MM.1S (cell line): ENCODE measurements around the gene TMEM186.

Experiments used
- DNase-seq: peaks from one replicate; pipeline ENCODE4 v3.0.0-alpha.2; 2015
- H2AFZ ChIP-seq: fragments of 300-600 bp; sonication (generic); 2 replicates; pipeline ENCODE4 v1.6.0; 2016; ENCODE audit warnings: antibody characterized with exemption, low read length
- H3F3A ChIP-seq: fragments of 300-600 bp; sonication (generic); 2 replicates; pipeline ENCODE4 v1.6.1; 2016; ENCODE audit warnings: mild to moderate bottlenecking, antibody characterized with exemption, low read length, moderate library complexity, mixed read lengths; ENCODE audit not compliant: insufficient read depth
- H3K27ac ChIP-seq: fragments of 300-600 bp; sonication (generic); 2 replicates; pipeline ENCODE4 v1.5.1; 2016; ENCODE audit warnings: mild to moderate bottlenecking, low read length
- H3K27me3 ChIP-seq: fragments of 300-600 bp; sonication (generic); replicated peaks from 2 replicates; pipeline ENCODE4 v1.6.0; 2016; ENCODE audit warnings: low read length; ENCODE audit not compliant: insufficient read depth
- H3K36me3 ChIP-seq: fragments of 300-600 bp; sonication (generic); replicated peaks from 2 replicates; pipeline ENCODE4 v1.6.1; 2016; ENCODE audit warnings: mild to moderate bottlenecking, low read length, mixed read lengths; ENCODE audit not compliant: insufficient read depth
- H3K4me1 ChIP-seq: fragments of 300-600 bp; sonication (generic); 2 replicates; pipeline ENCODE4 v1.6.1; 2016; ENCODE audit warnings: low read length, mixed read lengths
- H3K4me2 ChIP-seq: fragments of 300-600 bp; sonication (generic); 2 replicates; pipeline ENCODE4 v1.6.0; 2016; ENCODE audit warnings: low read depth, low read length
- H3K4me3 ChIP-seq: fragments of 300-600 bp; sonication (generic); 2 replicates; pipeline ENCODE4 v1.5.1; 2016; ENCODE audit warnings: low read length, mixed read lengths
- H3K79me2 ChIP-seq: fragments of 300-600 bp; sonication (generic); 2 replicates; pipeline ENCODE4 v1.6.1; 2016; ENCODE audit warnings: mixed run types, low read length, mixed read lengths
- H3K9ac ChIP-seq: fragments of 300-600 bp; sonication (generic); 2 replicates; pipeline ENCODE4 v1.6.1; 2016; ENCODE audit warnings: low read length, mixed read lengths
- H3K9me2 ChIP-seq: fragments of 300-600 bp; sonication (generic); replicated peaks from 2 replicates; pipeline ENCODE4 v1.6.1; 2016; ENCODE audit warnings: mild to moderate bottlenecking, low read length, mixed read lengths; ENCODE audit not compliant: insufficient read depth
- H3K9me3 ChIP-seq: fragments of 300-600 bp; sonication (generic); replicated peaks from 2 replicates; pipeline ENCODE4 v1.6.1; 2016; ENCODE audit warnings: mild to moderate bottlenecking, low read length, mixed read lengths; ENCODE audit not compliant: insufficient read depth
- H4K20me1 ChIP-seq: fragments of 300-600 bp; sonication (generic); 2 replicates; pipeline ENCODE4 v1.6.1; 2016; ENCODE audit warnings: mild to moderate bottlenecking, low read length, moderate library complexity, mixed read lengths; ENCODE audit not compliant: insufficient read depth
- CTCF ChIP-seq: fragments of 300-600 bp; sonication (generic); IDR thresholded peaks from 2 replicates; pipeline ENCODE4 v1.5.1; 2016; ENCODE audit warnings: antibody characterized with exemption, low read length, mixed read lengths
- EZH2 ChIP-seq: fragments of 300-600 bp; sonication (generic); optimal IDR thresholded peaks from 2 replicates; pipeline ENCODE3; 2017; ENCODE audit warnings: low read depth, mild to moderate bottlenecking, antibody characterized with exemption, low read length, mixed read lengths
- EZH2phosphoT487 ChIP-seq: fragments of 300-600 bp; sonication (generic); IDR thresholded peaks from 2 replicates; pipeline ENCODE4 v1.6.1; 2018; ENCODE audit warnings: antibody characterized with exemption, low read length

TMEM186 gene

GRCh38 chr16:8832717-8833105 is 35.3 kb upstream of the TMEM186 start:
- no peaks in the 10 kb centered on the region for H3K4me1 ChIP-seq
- no peak for DNase-seq
- H3K9me3 ChIP-seq: no peaks in the 10 kb centered on the region
- H3K9me2 ChIP-seq: no peaks in the 10 kb centered on the region
- H3F3A ChIP-seq: no peaks in the 10 kb centered on the region
- no peak overlapping the region for H3K27ac ChIP-seq
- peaks cover 56% of the 10 kb centered on the region for H3K79me2 ChIP-seq
- no peak overlapping the region for H2AFZ ChIP-seq
- no peak overlapping the region for H3K9ac ChIP-seq
- no peaks in the 10 kb centered on the region for H3K27me3 ChIP-seq
- peaks cover 12% of the 10 kb centered on the region; the same call in 1 of the 2 replicates for H3K36me3 ChIP-seq
- no peak overlapping the region for H3K4me2 ChIP-seq
- H4K20me1 ChIP-seq: no peaks in the 10 kb centered on the region
- no peak for TF ChIP-seq EZH2phosphoT487
- H3K4me3 ChIP-seq: no peak overlapping the region

DNA sequence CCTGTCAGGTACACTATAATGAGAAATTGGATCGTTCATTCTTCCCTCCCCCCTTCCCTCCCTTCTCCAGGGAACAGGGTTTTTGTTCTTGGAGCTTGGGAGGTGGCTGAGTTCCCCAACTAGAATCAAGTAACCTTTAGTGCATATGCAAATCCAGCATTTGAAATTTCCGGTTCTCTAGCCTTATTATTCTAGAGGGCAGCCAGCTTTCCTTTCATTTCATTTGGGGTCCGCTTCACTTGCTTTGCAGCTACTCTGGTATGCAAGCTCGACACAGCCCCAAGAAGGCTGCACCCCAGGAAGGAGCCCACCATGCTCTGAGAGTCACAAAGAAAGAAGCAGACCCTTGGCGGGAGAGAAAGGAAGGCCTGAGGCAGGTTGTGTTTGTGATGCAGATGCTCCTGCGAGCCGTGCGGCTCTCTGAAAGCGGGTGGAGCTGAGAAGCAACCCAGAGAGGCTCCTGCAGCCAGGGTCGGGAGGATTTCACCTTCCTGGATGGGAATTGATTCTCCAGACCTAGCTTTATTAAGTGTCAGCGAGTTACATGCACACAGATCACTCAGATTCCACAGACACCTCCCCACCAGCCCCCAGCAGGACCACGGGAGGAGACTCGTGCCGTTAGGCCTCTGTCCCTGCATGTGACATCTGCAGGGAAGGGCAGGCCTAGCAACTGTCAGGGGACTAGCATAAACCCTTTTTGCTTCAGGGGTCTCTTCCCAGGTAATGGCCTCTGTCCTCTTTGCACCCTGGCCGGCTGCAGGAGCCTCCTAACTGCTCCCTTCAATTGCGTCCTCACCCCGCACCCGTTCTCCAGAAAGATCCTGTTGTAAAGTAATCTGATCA is 34.7 kb upstream of the TMEM186 start:
- H4K20me1 ChIP-seq: no peaks in the 10 kb centered on the region
- H3K9me3 ChIP-seq: no peaks in the 10 kb centered on the region
- no peak overlapping the region for H3K4me3 ChIP-seq
- no peaks in the 10 kb centered on the region for H3K4me1 ChIP-seq
- H2AFZ ChIP-seq: no peak overlapping the region
- H3K27me3 ChIP-seq: no peaks in the 10 kb centered on the region
- peaks cover 12% of the 10 kb centered on the region; the same call in 1 of the 2 replicates for H3K36me3 ChIP-seq
- no peaks in the 10 kb centered on the region for H3F3A ChIP-seq
- TF ChIP-seq EZH2 (no peak), CTCF (no peak), EZH2phosphoT487 (no peak)
- H3K9me2 ChIP-seq: no peaks in the 10 kb centered on the region
- H3K79me2 ChIP-seq: peaks cover 52% of the 10 kb centered on the region
- DNase-seq: no peak
- no peak overlapping the region for H3K27ac ChIP-seq
- H3K9ac ChIP-seq: no peak overlapping the region
- H3K4me2 ChIP-seq: no peak overlapping the region

DNA sequence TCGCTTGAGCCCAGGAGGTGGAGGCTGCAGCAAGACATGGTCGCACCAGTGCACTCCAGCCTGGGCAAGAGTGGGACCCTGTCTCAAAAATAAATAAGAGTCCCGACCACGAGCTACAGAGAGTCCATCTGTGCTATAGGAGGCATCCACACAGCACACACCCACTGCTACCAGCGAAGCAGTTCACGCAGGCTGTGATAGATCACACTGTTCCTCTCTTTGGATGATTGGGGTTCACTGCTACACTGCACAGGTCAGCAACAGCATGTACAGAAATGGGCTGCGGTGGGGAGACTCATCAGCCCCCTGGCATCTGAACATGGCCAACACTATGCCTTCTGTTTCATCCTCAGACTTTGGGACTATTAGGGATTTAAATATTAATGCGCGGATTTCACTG is 34.0 kb upstream of the TMEM186 start:
- H3K4me3 ChIP-seq: no peak overlapping the region
- H3K4me2 ChIP-seq: no peak overlapping the region
- DNase-seq: no peak
- no peaks in the 10 kb centered on the region for H3F3A ChIP-seq
- no peak overlapping the region for H3K27ac ChIP-seq
- H3K9me3 ChIP-seq: no peaks in the 10 kb centered on the region
- peaks cover 12% of the 10 kb centered on the region for H3K36me3 ChIP-seq
- no peaks in the 10 kb centered on the region for H3K9me2 ChIP-seq
- H3K9ac ChIP-seq: no peak overlapping the region
- H3K27me3 ChIP-seq: no peaks in the 10 kb centered on the region
- TF ChIP-seq EZH2 (no peak), CTCF (no peak), EZH2phosphoT487 (no peak)
- H3K4me1 ChIP-seq: no peaks in the 10 kb centered on the region
- H4K20me1 ChIP-seq: no peaks in the 10 kb centered on the region
- peaks cover 52% of the 10 kb centered on the region for H3K79me2 ChIP-seq
- no peak overlapping the region for H2AFZ ChIP-seq

GRCh38 chr16:8828541-8829165 is 31.2 kb upstream of the TMEM186 start:
- no peak for TF ChIP-seq EZH2phosphoT487
- no peak for TF ChIP-seq CTCF
- no peak for TF ChIP-seq EZH2
- H3K4me1 ChIP-seq: no peaks in the 10 kb centered on the region
- H3K27ac ChIP-seq: no peak overlapping the region
- H3K4me2 ChIP-seq: no peak overlapping the region
- H3K4me3 ChIP-seq: no peak overlapping the region
- no peak overlapping the region for H2AFZ ChIP-seq
- no peaks in the 10 kb centered on the region for H3K9me2 ChIP-seq
- no peak overlapping the region for H3K9ac ChIP-seq
- H3K27me3 ChIP-seq: no peaks in the 10 kb centered on the region
- no peak for DNase-seq
- no peaks in the 10 kb centered on the region for H3F3A ChIP-seq
- no peaks in the 10 kb centered on the region for H3K9me3 ChIP-seq
- H3K36me3 ChIP-seq: peaks cover 12% of the 10 kb centered on the region
- no peaks in the 10 kb centered on the region for H4K20me1 ChIP-seq
- peaks cover 49% of the 10 kb centered on the region for H3K79me2 ChIP-seq
